Measurements from ENCODE around the gene EPO.
"Not testable (repeated sequence)": the region's sequence is repeated elsewhere in the genome, so short reads cannot be mapped to it uniquely, and the experiment has no call there.

The EPO gene

GRCh38 chr7:100683659-100684533, 36.4 kb upstream of the EPO start:
- no peak for DNase-seq

- no peak for DNase-seq
These were observed 35.7 kb upstream of the EPO start for GRCh38 chr7:100684534-100685042.

- DNase-seq: no peak
These were observed 35.1 kb upstream of the EPO start for GRCh38 chr7:100685049-100685605.

DNA sequence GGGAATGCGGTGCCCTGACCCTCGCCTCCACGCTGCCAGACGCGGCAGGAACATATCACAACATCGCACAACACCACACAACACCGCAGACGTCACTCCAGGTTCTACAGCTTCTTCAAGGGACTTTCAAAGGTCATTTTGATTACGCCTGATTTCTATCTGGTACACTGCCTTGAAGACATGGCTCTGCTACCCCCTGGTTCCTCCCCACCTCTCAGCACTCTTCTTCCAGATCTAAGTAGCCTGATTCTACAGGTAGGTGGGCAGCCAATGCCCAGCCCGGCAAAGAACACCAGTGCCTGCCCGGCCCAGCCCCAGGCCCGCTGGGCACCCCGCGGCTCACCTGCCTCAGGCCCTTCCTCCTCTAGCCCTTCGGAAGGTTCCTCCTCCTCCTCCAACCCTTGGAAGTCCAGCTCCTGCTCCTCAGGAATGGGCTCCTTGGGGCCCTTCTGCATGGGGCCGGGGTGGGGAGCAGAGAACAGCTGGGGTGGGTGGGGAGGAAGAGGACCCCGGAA, 34.6 kb upstream of the EPO start:
- no peak for DNase-seq

- no peak for DNase-seq
These were observed 34.0 kb upstream of the EPO start for GRCh38 chr7:100686201-100686821.

- no peak for DNase-seq
These were observed 33.5 kb upstream of the EPO start for GRCh38 chr7:100686822-100687211.

- no peak for DNase-seq
These were observed 33.0 kb upstream of the EPO start for GRCh38 chr7:100687261-100687660.

DNA sequence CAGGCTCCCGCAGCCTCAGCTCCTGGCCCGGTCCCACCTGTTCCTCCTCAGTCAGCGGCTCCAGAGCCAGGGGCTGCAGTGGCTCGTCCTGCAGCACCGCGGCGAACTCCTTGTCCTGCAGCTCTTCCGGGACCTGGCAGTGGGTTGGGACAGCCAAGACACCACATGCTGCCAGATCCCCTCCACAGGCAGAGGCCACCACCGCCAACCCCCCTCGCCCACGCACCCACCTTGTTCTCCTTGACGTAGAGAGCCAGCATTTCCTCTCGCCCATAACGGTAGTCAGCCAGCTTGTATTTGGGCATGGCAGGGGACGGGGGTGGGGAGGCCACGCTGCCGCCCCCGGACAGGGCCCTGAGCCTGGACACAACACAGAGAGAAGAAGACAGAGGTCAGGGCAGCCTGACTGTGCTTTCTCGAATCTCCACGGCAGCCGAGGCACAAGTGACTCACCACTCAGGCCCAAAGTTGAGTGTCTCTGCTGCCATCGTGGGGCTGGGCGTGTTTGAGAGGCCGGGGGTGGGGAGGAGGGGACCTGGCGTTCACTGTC, 32.4 kb upstream of the EPO start:
- DNase-seq: no peak

GRCh38 chr7:100688326-100688860, 31.9 kb upstream of the EPO start:
- no peak for DNase-seq

GRCh38 chr7:100689230-100690135, 30.8 kb upstream of the EPO start:
- no peak for DNase-seq

- DNase-seq: peak; percentile 56 to 84 (median 76)
These were observed 28.3 kb upstream of the EPO start for GRCh38 chr7:100691676-100692577.

DNA sequence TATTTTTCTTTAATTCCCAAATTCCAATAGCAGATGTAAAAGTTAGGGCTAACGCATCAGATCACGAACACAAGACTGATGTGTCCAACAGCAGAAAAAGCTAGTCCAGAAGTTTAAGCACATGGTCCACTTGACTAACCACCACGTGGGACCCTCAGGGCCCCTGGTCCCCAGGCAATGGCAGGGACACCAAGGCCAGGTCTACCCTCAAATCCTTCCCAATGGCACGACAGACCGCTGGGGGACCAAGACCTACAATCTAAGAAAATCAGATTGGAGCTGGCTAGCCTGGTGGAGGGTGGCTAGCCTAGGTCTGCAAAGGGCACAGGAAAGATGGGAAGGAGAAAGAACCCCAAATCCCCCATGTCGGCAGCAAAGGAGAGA, 27.7 kb upstream of the EPO start:
- DNase-seq: no peak

GRCh38 chr7:100693312-100694097, 26.8 kb upstream of the EPO start:
- DNase-seq: no peak

GRCh38 chr7:100694098-100694745, 26.0 kb upstream of the EPO start, which contains the start of gene GIGYF1:
Gene GIGYF1 (minus strand): TSS chr7:100694250. CDS start chr7:100688238, 6,012 bp downstream.
- peak; percentile 50 to 81 (median 66) for DNase-seq

DNA sequence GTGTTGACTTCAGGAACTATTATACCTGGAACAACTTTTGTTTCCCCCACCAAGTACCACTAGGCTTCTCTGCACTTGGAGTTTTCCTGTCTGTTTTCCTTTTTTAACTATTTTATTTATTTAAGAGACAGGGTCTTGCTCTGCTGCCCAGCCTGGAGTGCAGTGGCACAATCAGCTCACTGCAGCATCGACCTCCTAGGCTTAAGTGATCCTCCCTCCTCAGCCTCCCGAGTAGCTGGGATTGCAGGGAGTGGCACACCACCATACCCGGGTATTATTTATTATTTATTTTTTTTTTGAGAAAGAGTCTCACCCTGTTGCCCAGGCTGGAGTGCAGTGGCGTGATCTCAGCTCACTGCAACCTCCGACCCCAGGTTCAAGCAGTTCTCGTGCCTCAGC, 24.1 kb upstream of the EPO start:
- DNase-seq: no peak

- DNase-seq: no peak
These were observed 21.2 kb upstream of the EPO start for GRCh38 chr7:100699018-100699417.

DNA sequence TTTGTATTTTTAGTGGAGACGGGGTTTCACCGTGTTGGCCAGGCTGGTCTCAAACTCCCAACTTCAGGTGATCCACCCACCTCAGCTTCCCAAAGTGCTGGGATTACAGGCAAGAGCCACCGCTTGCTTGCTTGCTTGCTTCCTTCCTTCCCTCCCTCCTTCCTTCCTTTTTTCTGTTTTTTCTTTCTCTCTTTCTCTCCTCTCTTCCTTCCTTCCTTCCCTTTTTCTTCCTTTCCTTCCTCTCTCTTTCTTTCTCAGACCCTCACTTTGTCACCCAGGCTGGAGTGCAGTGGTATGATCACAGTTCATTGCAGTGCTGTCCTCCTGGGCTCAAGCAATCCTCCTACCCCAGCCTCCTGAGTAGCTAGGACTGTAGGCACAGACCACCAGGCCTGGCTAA, 19.2 kb upstream of the EPO start:
- DNase-seq: not testable (repeated sequence)

DNA sequence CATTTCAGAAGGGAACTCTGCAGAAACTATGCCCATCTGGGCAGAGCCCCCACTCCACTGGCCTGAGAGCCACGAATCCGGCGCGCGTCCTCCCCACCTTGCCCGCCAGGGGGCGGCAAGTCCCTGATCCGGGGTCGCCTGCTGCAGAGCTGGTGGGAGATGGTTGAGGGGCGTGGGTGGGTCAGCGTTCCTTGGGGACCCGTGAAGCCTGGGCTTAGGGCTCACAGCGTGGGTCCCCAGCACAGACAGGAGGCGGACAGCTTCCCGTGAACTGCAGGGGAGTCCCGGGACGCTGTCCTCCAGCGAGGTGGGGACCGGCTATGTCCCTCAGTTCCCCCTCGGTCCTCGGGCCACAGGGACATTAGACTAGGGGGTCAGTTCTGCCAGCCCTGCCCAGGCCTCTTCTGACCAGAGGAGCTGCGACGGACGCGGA, 14.9 kb upstream of the EPO start:
- peak; percentile 35 to 78 (median 67) for DNase-seq

Data from stimulated activated naive CD4-positive, alpha-beta T cell (primary cell).